ENCODE measurements around the gene IFRD1.
"Not testable (repeated sequence)": the region's sequence is repeated elsewhere in the genome, so short reads cannot be mapped to it uniquely, and the experiment has no call there.

The IFRD1 gene

GRCh38 chr7:112488264-112488552, 37.9 kb downstream of the IFRD1 start:
- DNase-seq (ENCODE audit: low read depth), result no peak

- no peak for DNase-seq (ENCODE audit: low read depth)
Observed at GRCh38 chr7:112492186-112492585, 41.9 kb downstream of the IFRD1 start.

GRCh38 chr7:112494656-112495055, 44.4 kb downstream of the IFRD1 start:
- no peak for DNase-seq (ENCODE audit: low read depth)

DNA sequence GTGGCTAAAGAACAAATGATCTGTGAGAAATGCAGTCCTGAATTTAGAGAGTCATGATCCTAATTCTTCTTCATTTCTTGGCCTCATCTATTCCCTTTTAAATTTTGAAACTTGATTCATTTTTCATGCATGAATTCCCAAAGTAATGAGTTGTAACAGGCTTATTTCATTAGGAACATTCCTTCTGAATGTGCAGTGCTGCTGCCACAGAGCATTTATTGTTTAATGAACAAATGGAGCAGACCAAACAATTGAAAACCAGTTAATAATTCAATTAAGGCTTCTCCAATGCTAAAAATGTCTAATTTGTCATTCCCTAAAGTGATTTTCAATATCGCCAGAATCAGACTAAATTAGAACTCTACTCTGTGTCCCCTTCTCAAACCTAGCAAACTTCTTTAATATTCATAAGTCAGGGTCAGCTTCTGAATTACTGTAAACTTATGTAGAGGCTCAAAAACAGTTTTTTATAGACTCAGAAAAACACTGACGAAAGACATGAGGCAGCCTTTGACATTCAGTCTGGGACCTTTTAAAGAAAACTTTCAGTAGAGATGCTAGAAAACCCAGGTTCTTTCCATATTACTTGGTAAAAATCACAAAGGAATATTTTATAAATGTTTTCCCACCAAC, 45.0 kb downstream of the IFRD1 start:
- no peak for DNase-seq (ENCODE audit: low read depth)

- DNase-seq (ENCODE audit: low read depth), result peak; percentile 71
Observed at GRCh38 chr7:112495810-112496462, 45.7 kb downstream of the IFRD1 start.

- no peak for DNase-seq (ENCODE audit: low read depth)
Observed at GRCh38 chr7:112497481-112497880, 47.2 kb downstream of the IFRD1 start.

- peak; percentile 17 for DNase-seq (ENCODE audit: low read depth)
Observed at GRCh38 chr7:112500619-112501018, 50.4 kb downstream of the IFRD1 start.

DNA sequence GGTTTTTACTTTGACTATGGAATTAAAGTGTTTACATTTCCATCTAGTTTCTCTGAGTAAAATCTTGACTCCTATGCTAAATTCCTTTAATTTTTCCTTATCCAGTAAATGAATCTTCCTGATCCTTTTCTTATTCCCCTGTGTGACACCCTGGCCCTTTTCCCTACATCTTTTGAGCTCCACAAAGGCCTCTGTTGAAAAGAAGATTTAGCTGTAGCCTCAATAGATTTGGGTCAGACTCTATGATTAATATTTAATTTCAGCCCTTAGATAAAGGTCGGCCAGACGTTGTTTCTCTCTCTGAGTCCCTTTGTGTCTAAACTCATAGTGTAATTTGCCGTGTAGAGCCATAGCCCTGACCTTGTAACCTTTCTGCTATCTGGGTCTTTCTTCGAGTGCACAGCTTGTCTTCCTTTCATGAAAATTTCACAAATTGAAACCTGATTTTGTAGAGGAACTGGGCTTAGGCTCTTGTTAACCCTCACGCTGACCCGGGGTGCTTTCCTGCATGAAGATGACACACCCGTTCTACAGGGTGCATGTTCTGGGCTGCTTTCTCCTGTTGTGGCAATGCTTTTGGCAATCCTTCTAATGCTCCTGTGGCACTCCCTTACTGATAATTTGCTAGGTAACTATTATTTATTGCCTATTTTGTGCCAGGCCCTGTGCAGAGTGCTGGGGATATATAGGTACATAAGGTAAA, 51.7 kb downstream of the IFRD1 start:
- no peak for DNase-seq (ENCODE audit: low read depth)

GRCh38 chr7:112502700-112503099, 52.4 kb downstream of the IFRD1 start:
- no peak for DNase-seq (ENCODE audit: low read depth)

GRCh38 chr7:112503361-112503972, 53.2 kb downstream of the IFRD1 start:
- DNase-seq (ENCODE audit: low read depth), result no peak

- no peak for DNase-seq (ENCODE audit: low read depth)
Observed at GRCh38 chr7:112504093-112504695, 53.9 kb downstream of the IFRD1 start.

DNA sequence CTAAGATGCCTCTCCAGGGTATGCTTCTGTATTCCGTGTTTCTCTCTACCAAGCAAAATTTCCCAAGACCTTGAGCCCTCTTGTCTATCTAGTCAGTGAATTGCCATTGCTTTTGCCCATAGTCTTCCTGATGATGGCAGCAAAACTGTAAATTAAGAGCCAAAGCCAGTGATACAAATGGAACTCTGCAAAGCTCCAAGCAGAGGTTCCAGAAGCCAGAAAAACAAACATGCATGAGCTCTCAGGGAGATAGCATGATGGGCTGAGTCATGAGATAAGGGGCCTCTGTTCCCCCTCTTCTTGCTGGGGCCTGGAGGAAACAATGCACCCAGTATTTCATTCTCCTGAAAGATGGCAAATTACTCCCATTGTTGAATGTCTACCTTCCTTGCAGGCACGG, 55.2 kb downstream of the IFRD1 start:
- no peak for DNase-seq (ENCODE audit: low read depth)

- DNase-seq (ENCODE audit: low read depth), result no peak
Observed at GRCh38 chr7:112508404-112508803, 58.1 kb downstream of the IFRD1 start.

DNA sequence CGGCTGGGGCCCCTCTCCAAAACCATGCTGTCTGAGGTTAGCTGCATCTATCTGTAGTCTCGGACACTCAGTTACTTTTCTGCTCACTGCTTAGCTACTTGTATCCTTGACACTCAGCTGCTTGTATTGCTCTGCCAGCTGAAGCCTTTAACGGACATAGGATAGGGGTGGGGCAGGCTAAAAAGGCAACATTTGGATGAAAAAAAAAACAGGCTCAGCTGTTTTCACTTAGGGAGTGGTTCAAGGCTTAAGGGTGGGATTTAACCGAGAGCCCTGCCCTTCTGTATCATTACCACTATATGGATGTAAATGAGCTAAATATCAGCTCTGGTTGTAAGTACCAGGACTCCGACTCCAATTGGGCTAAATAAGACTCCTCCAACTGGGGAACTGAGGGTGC, 59.1 kb downstream of the IFRD1 start:
- no peak for DNase-seq (ENCODE audit: low read depth)

GRCh38 chr7:112510001-112510742, 59.9 kb downstream of the IFRD1 start:
- DNase-seq (ENCODE audit: low read depth), result peak; percentile 57

- no peak for DNase-seq (ENCODE audit: low read depth)
Observed at GRCh38 chr7:112510743-112511110, 60.5 kb downstream of the IFRD1 start.

DNA sequence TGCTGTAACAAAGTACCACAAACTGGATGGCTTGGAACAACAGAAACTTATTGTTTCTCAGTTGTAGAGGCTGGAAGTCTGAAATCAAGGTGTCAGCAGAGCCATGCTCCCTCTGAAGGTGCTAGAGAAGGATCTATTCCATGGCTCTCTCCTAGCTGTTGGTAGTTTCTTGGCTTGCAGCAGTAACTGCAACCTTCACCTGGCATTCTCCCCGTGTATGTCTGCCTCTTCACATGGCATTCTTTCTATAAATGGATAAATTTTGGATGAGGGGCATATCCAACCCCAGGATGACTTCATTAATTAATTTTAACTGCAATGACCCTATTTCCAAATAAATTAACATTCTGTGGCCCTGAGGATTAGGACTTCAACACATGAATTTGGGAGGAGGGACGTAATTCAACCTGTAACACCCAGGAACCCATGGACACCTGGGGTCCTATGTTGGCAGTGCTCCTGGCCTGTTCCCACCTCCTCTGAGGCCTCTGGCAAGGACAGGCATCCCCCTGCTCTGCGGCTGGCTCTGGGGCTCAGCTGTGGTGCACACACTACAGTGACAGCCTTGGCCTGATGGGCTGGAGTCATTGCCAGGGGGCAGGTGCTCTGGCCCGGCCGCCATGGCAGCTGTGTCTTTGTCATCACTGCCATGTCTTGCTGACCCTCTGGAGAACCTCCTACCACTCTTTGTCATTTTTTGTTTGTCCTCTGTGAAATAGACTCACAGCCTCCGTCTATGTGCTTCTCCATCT, 61.4 kb downstream of the IFRD1 start:
- no peak for DNase-seq (ENCODE audit: low read depth)

DNA sequence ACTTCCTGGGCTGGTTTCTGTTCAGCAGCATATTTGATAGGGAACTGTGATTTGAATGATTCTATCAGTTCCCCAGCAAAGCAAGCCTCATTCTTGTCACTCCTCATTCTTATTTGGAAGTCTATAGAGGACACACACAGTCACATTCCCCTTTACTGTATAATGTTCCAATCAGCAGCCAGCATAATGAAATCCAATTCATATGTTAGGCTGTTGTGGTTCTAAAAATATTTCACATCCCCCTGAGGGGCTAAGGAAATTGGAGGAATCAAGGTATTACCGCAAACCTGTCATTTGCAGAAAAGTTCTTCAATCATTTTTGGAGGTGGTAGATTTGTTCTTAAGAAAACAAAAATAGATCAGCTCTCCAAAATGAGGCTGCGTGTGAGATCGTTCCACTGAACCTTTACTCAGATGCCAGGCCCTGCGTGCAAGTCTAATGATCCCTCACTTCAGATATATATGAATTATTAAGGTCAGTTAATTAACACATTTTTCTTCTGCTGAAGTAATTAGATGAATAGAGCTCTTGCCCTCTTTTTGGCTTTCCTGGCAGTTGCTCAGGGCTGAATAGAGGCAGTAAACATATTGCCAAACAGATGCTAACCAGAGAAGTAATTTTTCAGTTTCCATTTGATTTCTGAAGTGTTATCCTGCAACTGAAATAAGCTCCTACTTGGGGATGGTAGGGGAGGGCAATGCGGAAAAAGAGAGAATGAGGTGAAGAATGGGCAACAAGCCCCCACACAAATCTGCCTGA, 62.4 kb downstream of the IFRD1 start:
- no peak for DNase-seq (ENCODE audit: low read depth)

DNA sequence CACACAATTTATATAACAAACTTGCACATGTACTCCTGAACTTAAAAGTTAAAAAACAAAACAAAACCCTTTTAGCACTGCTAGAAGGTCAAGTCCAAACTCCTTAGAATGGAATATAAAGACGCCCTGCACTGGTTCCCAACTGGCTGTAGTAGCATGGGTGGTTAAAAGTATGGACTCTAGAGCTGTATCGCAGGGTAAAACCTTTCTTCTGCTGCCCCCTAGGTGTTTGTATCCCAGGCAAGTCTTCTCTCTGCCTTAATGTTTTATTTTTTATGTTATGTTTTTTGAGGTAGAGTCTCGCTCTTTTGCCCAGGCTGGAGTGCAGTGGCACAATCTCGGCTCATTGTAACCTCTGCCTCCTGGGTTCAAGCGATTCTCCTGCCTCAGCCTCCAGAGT, 65.7 kb downstream of the IFRD1 start:
- no peak for DNase-seq (ENCODE audit: low read depth)

DNA sequence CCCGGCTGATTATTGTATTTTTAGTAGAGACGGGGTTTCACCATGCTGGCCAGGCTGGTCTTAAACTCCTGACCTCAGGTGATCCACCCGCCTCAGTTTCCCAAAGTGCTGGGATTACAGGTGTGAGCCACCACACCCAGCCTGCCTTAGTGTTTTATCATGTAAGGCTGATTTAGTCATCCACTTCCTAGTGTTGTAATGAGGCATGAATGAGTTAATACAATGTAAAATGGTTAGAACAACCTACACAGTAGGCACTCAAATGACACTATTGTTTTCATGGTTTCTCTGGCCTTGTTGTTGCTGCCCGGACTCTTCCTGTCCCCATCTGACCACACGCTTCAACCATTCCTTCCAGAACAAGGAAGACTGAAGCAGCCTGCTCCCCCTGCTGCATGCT, 66.2 kb downstream of the IFRD1 start:
- not testable (repeated sequence) for DNase-seq (ENCODE audit: low read depth)

- DNase-seq (ENCODE audit: low read depth), result no peak
Observed at GRCh38 chr7:112517487-112517886, 67.2 kb downstream of the IFRD1 start.

Measured in ELR (cell line).